T-cell (primary cell): ENCODE data around the gene MCU. TPM values are rescaled to one million over a fixed set of nuclear protein-coding genes. Genes with fewer than 3 reads are reported as not detected.

Experiments
- ATAC-seq, 4 experiments: fragments of 200-7000 bp in 3 of 4; fragments of 150-1000 bp in 1 of 4; cut with Tn5 transposase; replicated peaks in 1 of 4; 1 replicate in 3 of 4; 2 replicates in 1 of 4; pipeline ENCODE4 v1.10.0; 2021; ENCODE audit warnings: moderate library complexity in 3 of 4, mild to moderate bottlenecking in 2 of 4, moderate number of reproducible peaks in 1 of 4
- CTCF ChIA-PET, 2 donors: fragments of 300-600 bp; sonication (Branson Sonifier 250); formaldehyde crosslinking; loops; one replicate each; lab custom pipeline; 2022; ENCODE audit warnings: antibody characterized with exemption in 2 of 2; lab: Charles Lee
- POLR2A ChIA-PET, 2 donors: fragments of 300-600 bp; sonication (Branson Sonifier 250); formaldehyde crosslinking; loops; one replicate each; lab custom pipeline; 2022; ENCODE audit warnings: antibody characterized with exemption in 2 of 2; lab: Charles Lee
- DNase-seq, 35 experiments: peaks; one replicate each; pipeline versions ENCODE4 v3.0.0 to v3.0.0-alpha.2; 2013 to 2023
- H3K27ac ChIP-seq: one replicate; pipeline ENCODE4 v1.5.1; 2013; ENCODE audit warnings: low read length
- H3K27me3 ChIP-seq, 2 experiments: replicated peaks in 1 of 2; 1 replicate in 1 of 2; 2 replicates in 1 of 2; pipeline versions ENCODE4 v1.6.1 to v1.7.0; 2013; ENCODE audit warnings: low read length in 1 of 2, mixed read lengths in 1 of 2; ENCODE audit not compliant: control insufficient read depth in 2 of 2, insufficient read depth in 2 of 2; ENCODE audit errors: extremely low read depth in 1 of 2
- H3K36me3 ChIP-seq, 2 donors: 1 replicate in 1 of 2; 2 replicates in 1 of 2; pipeline versions ENCODE4 v1.6.1 to v1.7.0; 2013; ENCODE audit warnings: low read length in 1 of 2; ENCODE audit not compliant: control insufficient read depth in 2 of 2, insufficient read depth in 1 of 2; ENCODE audit errors: extremely low read depth in 1 of 2
- H3K4me1 ChIP-seq, 2 experiments: 1 replicate in 1 of 2; 2 replicates in 1 of 2; pipeline versions ENCODE4 v1.6.1 to v1.7.0; 2013; ENCODE audit warnings: low read length in 2 of 2, mixed read lengths in 1 of 2; ENCODE audit not compliant: insufficient read depth in 2 of 2, control insufficient read depth in 1 of 2; ENCODE audit errors: extremely low read depth in 1 of 2
- H3K4me3 ChIP-seq, 2 donors: 1 replicate in 1 of 2; 2 replicates in 1 of 2; pipeline versions ENCODE4 v1.5.1 to v1.7.0; 2013; ENCODE audit warnings: mild to moderate bottlenecking in 2 of 2, low read length in 1 of 2, moderate library complexity in 1 of 2; ENCODE audit not compliant: control insufficient read depth in 1 of 2; ENCODE audit errors: extremely low read depth in 1 of 2
- H3K9me3 ChIP-seq: 2 replicates; pipeline ENCODE4 v1.7.0; 2013
- H3K27ac Mint-ChIP-seq, 2 donors: one replicate each; pipeline ENCODE4 v1.8.0; 2020 to 2021; ENCODE audit warnings: mild to moderate bottlenecking in 2 of 2, mixed read lengths in 2 of 2
- H3K27me3 Mint-ChIP-seq, 2 donors: one replicate each; pipeline ENCODE4 v1.8.0; 2021 to 2022; ENCODE audit warnings: mixed read lengths in 2 of 2
- H3K36me3 Mint-ChIP-seq: one replicate; pipeline ENCODE4 v1.8.0; 2021; ENCODE audit warnings: mixed read lengths
- H3K4me1 Mint-ChIP-seq, 3 donors: one replicate each; pipeline ENCODE4 v1.8.0; 2020 to 2022; ENCODE audit warnings: mixed read lengths in 3 of 3, mild to moderate bottlenecking in 1 of 3
- H3K4me3 Mint-ChIP-seq, 3 donors: one replicate each; pipeline ENCODE4 v1.8.0; 2020 to 2022; ENCODE audit warnings: mild to moderate bottlenecking in 3 of 3, mixed read lengths in 3 of 3, moderate library complexity in 3 of 3
- H3K9me3 Mint-ChIP-seq, 3 donors: one replicate each; pipeline ENCODE4 v1.8.0; 2020 to 2022; ENCODE audit warnings: mixed read lengths in 3 of 3
- WGBS: methylation state at CpG from one replicate; pipeline ENCODE4 v1.1.5; 2013; ENCODE audit warnings: missing lambda C conversion rate; ENCODE audit not compliant: insufficient coverage; 5-methylcytosine and 5-hydroxymethylcytosine counted together
- total RNA-seq, 35 experiments: library from RNA in 6 of 35; stranded (reverse) in 6 of 35; fragments of 120-200 nt in 1 of 35; gene quantifications; one replicate each; pipeline versions ENCODE4 v1.2.1 to v1.2.4 and lab custom pipeline; 2013 to 2026

Gene MCU
- total RNA-seq, 5 donors from 2014 or later (not counting 1 experiment from before 2014, with no cell fraction given) = 10.1 to 13.6 (median 11.6) TPM

DNA sequence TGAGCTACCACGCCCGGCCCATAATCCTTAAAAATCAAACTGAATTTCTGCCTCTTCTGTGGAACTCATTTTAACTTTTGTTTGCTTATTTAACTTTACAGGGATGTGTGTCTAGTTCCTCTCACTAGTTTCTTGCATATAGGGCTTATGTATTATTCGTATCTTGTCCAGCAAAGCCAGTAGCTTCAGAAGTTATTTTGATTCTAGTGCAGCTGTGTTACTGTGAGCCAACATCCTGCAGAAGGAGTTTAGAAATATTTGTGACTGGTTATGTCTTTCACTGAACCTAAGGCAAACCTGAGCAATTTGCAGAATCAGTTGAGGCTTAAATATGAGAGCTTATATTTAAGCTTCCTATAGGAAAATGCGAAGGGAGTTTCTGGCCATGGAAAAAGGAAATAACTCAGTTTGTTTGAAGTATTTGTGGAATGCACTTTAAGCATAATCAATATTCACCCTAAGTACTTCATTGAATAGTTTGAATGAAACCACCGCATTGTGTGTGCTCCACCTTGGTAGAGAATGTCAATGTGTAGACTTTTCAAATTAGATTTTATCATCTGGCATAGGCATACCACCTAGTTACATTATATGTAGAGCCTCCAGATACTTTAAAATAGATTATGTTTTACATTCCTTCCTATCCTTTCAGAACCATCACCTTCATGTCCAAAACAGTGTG lies 90.8 kb downstream of the MCU start:
- WGBS = no CpG with 5 or more reads among the region's 5 CpGs
- H3K27ac ChIP-seq = no peak overlapping the region
- Mint-ChIP-seq H3K27ac (no peak overlapping the region), H3K27me3 (no peaks in the 10 kb centered on the region), H3K9me3 (no peaks in the 10 kb centered on the region), H3K36me3 (no peaks in the 10 kb centered on the region), H3K4me1 (peaks cover 0 to 7% (median 5%) of the 10 kb centered on the region in 3 donors), H3K4me3 (no peak overlapping the region)
- H3K4me1 ChIP-seq = no peaks in the 10 kb centered on the region
- H3K4me3 ChIP-seq = no peak overlapping the region
- ChIA-PET POLR2A (no interaction called here), CTCF (no interaction called here)
- H3K27me3 ChIP-seq = no peaks in the 10 kb centered on the region
- no peak for DNase-seq
- no peak for ATAC-seq
- no peaks in the 10 kb centered on the region for H3K9me3 ChIP-seq
- no peaks in the 10 kb centered on the region for H3K36me3 ChIP-seq

DNA sequence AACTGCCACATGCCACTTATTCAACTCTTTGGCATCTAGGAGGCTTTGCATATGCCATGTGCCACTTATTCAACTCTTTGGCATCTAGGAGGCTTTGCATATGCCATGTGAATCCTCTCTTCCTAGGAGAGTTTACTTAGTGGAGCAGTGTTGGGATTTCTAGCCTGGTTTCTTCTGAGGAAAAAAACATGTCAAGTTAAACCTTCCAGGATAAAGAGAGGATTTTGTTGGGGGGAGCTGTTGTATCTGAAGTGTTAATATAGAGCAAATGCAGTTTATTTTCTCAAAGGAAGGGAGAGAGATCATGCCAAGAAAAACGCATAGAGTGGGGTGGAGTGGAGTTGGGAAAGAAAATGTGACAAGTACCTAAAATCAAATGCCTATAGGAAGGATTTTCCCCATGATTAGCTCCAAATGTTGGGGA lies 91.5 kb downstream of the MCU start:
- DNase-seq = no peak
- no peaks in the 10 kb centered on the region for H3K27me3 Mint-ChIP-seq
- H3K4me1 ChIP-seq = no peaks in the 10 kb centered on the region

DNA sequence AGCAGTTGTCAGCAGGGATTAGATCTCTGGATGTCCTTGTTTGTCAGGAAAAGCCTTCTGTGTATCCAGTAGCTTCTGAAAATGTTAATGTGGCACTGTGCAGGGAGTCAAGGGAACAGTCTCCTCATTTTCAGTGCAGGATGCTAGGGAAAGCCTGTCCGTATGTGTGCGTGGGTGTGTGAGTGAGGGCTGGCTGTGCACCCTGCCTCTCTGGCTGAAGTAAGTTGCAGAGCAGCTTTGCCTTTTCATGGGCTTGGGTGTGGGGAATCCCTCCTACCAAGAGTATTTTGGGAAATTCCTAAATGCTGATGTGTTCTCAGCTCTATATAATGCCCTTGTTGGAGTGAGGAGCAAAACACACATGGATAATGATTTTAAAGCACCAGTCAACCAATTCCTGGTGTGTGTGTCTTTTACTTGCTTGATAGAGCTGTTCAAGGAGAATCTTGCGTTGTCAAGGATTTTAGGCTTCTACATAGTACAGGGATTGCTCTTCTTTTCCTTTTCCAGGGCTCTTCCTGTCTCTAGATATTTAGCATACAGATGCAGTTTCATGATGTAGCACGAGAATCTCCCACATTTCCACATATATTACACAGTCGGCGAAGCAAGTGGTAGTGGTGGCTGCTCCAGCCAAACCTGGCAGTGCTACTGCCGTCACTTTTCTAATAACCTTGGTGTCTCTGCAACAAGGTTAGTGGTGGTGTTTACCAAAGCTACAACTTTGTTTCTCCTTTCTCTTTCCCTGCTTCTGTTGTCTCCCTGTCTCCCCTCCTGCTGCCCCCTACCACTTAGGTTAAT lies 92.8 kb downstream of the MCU start:
- H3K27ac ChIP-seq = no peak overlapping the region
- ChIA-PET CTCF (no interaction called here), POLR2A (no interaction called here)
- WGBS = 100% methylated on average over 3 of the region's 7 CpGs
- H3K4me1 ChIP-seq = no peaks in the 10 kb centered on the region
- Mint-ChIP-seq H3K36me3 (peaks cover 3% of the 10 kb centered on the region), H3K9me3 (no peaks in the 10 kb centered on the region), H3K4me1 (peaks cover 9 to 16% (median 13%) of the 10 kb centered on the region in 3 donors), H3K27ac (no peak overlapping the region), H3K4me3 (no peak overlapping the region), H3K27me3 (no peaks in the 10 kb centered on the region)
- DNase-seq (no peak), ATAC-seq (no peak)
- H3K4me3 ChIP-seq = no peak overlapping the region
- H3K27me3 ChIP-seq = no peaks in the 10 kb centered on the region
- H3K36me3 ChIP-seq = no peaks in the 10 kb centered on the region
- no peaks in the 10 kb centered on the region for H3K9me3 ChIP-seq

More for the DNA sequence above, 91.5 kb downstream of the MCU start:
- ChIA-PET POLR2A (no interaction called here), CTCF (no interaction called here)
- Histone ChIP-seq H3K9me3 (no peaks in the 10 kb centered on the region), H3K4me3 (no peak overlapping the region), H3K27ac (no peak overlapping the region), H3K36me3 (no peaks in the 10 kb centered on the region), H3K27me3 (no peaks in the 10 kb centered on the region)
- peaks cover 3% of the 10 kb centered on the region for H3K36me3 Mint-ChIP-seq
- H3K27ac Mint-ChIP-seq = no peak overlapping the region
- no peak overlapping the region for H3K4me3 Mint-ChIP-seq
- no peaks in the 10 kb centered on the region for H3K9me3 Mint-ChIP-seq
- H3K4me1 Mint-ChIP-seq = peaks cover 0 to 9% (median 7%) of the 10 kb centered on the region in 3 donors
- WGBS = 86% methylated on average over 1 of the region's 1 CpG
- no peak for ATAC-seq

GRCh38 chr10:72785409-72785808 lies 93.5 kb downstream of the MCU start:
- ChIA-PET CTCF (no interaction called here), POLR2A (interaction anchor here in 1 of 2 donors (0.6 kb wide), 1 partner anchor 46 kb away, joined by 3 read pairs; no protein-coding TSS in a partner anchor)
- Mint-ChIP-seq H3K4me3 (no peak overlapping the region), H3K4me1 (peaks cover 11 to 16% (median 14%) of the 10 kb centered on the region in 3 donors), H3K27ac (no peak overlapping the region), H3K27me3 (no peaks in the 10 kb centered on the region), H3K36me3 (peaks cover 3% of the 10 kb centered on the region), H3K9me3 (no peaks in the 10 kb centered on the region)
- H3K36me3 ChIP-seq = no peaks in the 10 kb centered on the region
- DNase-seq (no peak), ATAC-seq (no peak)
- H3K27ac ChIP-seq = no peak overlapping the region
- no peaks in the 10 kb centered on the region for H3K9me3 ChIP-seq
- no peaks in the 10 kb centered on the region for H3K27me3 ChIP-seq
- H3K4me1 ChIP-seq = no peaks in the 10 kb centered on the region
- WGBS = no CpG with 5 or more reads among the region's 2 CpGs
- H3K4me3 ChIP-seq = no peak overlapping the region

GRCh38 chr10:72790216-72790990 lies 98.5 kb downstream of the MCU start:
- no peak overlapping the region for H3K27ac ChIP-seq
- no peak overlapping the region for H3K27ac Mint-ChIP-seq
- H3K4me3 ChIP-seq = no peak overlapping the region
- H3K36me3 ChIP-seq = no peaks in the 10 kb centered on the region
- CTCF ChIA-PET = interaction anchor here in 1 of 2 donors (0.6 kb wide), 1 partner anchor 429 kb away, joined by 3 read pairs; no protein-coding TSS in a partner anchor
- peaks cover 3% of the 10 kb centered on the region for H3K36me3 Mint-ChIP-seq
- no peak overlapping the region for H3K4me3 Mint-ChIP-seq
- WGBS = no CpG with 5 or more reads among the region's 3 CpGs
- no peaks in the 10 kb centered on the region for H3K27me3 Mint-ChIP-seq
- ATAC-seq = no peak
- H3K27me3 ChIP-seq = no peaks in the 10 kb centered on the region
- H3K4me1 Mint-ChIP-seq = peaks cover 7 to 14% (median 11%) of the 10 kb centered on the region in 3 donors
- no peaks in the 10 kb centered on the region for H3K4me1 ChIP-seq
- no peaks in the 10 kb centered on the region for H3K9me3 Mint-ChIP-seq
- no peaks in the 10 kb centered on the region for H3K9me3 ChIP-seq
- no peak for DNase-seq
- POLR2A ChIA-PET = interaction anchor here in 1 of 2 donors (0.6 kb wide), 1 partner anchor 9 kb away, joined by 3 read pairs; no protein-coding TSS in a partner anchor

- WGBS = 100% methylated on average over 1 of the region's 3 CpGs
Observed at GRCh38 chr10:72792288-72792687, 100.3 kb downstream of the MCU start.

More at GRCh38 chr10:72792288-72792687, 100.3 kb downstream of the MCU start:
- DNase-seq (no peak), ATAC-seq (no peak)
- Histone ChIP-seq H3K27me3 (no peaks in the 10 kb centered on the region), H3K27ac (no peak overlapping the region), H3K36me3 (no peaks in the 10 kb centered on the region), H3K4me1 (no peaks in the 10 kb centered on the region), H3K9me3 (no peaks in the 10 kb centered on the region), H3K4me3 (no peak overlapping the region)
- no peaks in the 10 kb centered on the region for H3K27me3 Mint-ChIP-seq
- no peaks in the 10 kb centered on the region for H3K9me3 Mint-ChIP-seq
- H3K4me1 Mint-ChIP-seq = peaks cover 7 to 14% (median 11%) of the 10 kb centered on the region in 3 donors
- CTCF ChIA-PET = interaction anchor here in 1 of 2 donors (0.6 kb wide), 1 partner anchor 62 kb away, joined by 3 read pairs; no protein-coding TSS in a partner anchor
- peaks cover 3% of the 10 kb centered on the region for H3K36me3 Mint-ChIP-seq
- POLR2A ChIA-PET = no interaction called here
- no peak overlapping the region for H3K4me3 Mint-ChIP-seq
- H3K27ac Mint-ChIP-seq = no peak overlapping the region
